Gastroesophageal sphincter (tissue), 3 donors: ENCODE results near the gene TMCO5A.

Experiments used
- CTCF ChIP-seq, 4 experiments: fragments of 200-600 bp in 2 of 4; fragments of 450-650 bp in 2 of 4; sonication (generic) in 1 of 4; IDR thresholded peaks; one replicate each; pipeline ENCODE4 v1.5.1; 2017 to 2019; ENCODE audit warnings: antibody characterized with exemption in 4 of 4, mild to moderate bottlenecking in 2 of 4, moderate library complexity in 2 of 4
- EP300 ChIP-seq: sonication (generic); formaldehyde crosslinking; IDR thresholded peaks from one replicate; pipeline ENCODE4 v1.6.1; 2017; ENCODE audit warnings: antibody characterized with exemption, mild to moderate bottlenecking
- POLR2A ChIP-seq, 2 donors: fragments of 450-650 bp; IDR thresholded peaks; one replicate each; pipeline ENCODE4 v1.6.1; 2017; ENCODE audit warnings: antibody characterized with exemption in 2 of 2, mild to moderate bottlenecking in 2 of 2, moderate library complexity in 1 of 2
- POLR2AphosphoS5 ChIP-seq: sonication (generic); formaldehyde crosslinking; IDR thresholded peaks from one replicate; pipeline ENCODE4 v1.6.1; 2017; ENCODE audit warnings: antibody characterized with exemption

- TF ChIP-seq CTCF (IDR thresholded peaks at IDR 0.05) (no peak), POLR2A (IDR thresholded peaks at IDR 0.05) (no peak), POLR2AphosphoS5 (no peak), EP300 (no peak)
Observed at GRCh38 chr15:37888356-37888755, 46.1 kb upstream of the TMCO5A start.
